ENCODE data around the gene MEIS3.

MEIS3 gene

DNA sequence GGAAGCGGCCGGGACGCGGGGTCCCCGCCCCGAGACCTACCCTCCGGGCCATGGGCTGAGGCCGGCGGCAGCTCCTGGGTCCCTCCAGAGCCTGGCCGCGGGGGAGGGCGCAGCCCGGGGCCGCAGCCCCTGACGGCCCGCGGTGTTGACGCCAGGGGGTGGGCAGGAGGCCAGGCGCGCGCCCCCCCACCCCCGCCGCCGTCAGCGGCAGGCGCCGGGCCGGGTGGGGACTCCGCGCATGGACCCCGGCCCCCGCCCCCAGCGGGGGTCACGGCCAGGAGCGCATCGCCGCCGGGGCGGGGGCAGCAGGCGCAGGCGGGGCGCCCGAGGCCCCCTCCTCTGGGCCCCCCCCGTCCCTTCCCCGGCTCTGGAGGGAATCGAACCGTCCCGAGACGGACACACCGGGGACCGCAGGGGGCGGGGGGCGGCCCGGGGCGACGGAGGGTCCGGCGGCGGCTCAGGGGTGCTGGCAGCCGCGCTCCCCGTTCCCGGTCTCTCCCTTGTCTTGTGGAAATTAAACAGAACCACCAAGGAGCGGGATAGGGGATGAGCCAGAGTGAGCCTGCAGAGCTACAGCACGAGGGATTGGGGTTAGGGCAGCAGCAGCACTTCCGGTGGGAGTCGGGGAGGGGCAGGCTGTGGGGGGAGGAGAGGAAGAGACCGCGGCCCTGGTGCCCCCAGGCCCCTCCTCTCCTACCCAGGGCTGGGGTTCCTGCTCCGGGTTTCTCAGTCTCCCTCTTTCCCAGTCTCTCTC is at the start of gene MEIS3:
Gene MEIS3, minus strand, starts transcription at position 498 of the 754 bp plus-strand sequence. Its CDS starts 446 bp downstream, at position 52.
- DNase-seq (ENCODE audit: low spot score) = no peak

DNA sequence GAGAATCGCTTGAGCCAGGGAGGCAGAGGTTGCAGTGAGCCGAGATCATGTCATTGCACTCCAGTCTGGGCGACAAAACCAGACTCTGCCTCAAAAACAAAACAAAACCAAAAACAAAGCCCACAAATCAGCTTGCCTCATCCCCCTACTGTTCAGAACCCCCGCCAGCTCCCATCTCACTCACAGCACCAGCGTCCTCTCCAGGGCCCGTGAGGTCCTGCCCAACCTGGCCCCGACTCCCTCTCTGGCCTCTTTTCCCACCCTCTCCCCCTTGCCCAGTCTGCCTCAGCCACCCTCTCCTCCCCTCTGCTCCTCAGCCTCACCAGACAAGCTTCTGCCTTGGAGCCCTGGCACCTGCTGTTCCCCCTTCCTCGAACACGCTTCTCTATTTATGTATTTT is 48.6 kb upstream of the MEIS3 start:
- DNase-seq (ENCODE audit: low spot score) = no peak

- DNase-seq (ENCODE audit: low spot score) = no peak
Measured at GRCh38 chr19:47465957-47466356, 46.6 kb upstream of the MEIS3 start.

DNA sequence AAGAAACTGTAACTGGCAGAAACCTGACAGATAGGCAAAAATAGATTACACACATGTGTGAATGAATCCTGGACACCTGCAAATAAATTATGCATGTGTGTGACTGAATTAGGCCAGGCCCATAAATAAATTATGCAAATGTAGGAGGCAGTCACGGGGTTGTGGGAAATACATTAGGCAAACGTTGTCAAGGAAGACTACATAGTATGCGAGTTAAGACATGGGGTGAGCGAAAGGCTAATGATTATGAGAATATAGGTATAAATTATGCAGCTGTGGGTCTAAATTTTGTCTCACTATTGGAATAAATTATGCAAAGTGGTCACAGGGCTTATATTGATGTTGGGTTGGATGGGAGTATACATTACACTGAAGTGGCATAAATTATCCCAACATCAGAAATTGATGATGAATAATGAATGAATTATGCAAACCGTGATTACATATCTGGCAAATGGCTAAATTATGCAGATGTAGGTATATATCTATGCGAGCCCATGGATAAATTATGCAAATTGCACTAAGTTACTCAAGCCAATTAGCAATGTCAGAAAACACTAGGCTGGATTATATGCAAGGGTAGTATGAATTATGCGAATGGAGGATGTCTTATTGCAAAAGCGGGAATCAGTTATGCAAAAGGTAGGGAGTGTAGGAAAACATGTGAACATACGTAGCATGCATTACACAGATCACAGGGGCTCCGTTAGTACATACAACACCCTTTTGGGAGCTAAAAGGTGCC is 45.5 kb upstream of the MEIS3 start:
- DNase-seq (ENCODE audit: low spot score) = no peak

DNA sequence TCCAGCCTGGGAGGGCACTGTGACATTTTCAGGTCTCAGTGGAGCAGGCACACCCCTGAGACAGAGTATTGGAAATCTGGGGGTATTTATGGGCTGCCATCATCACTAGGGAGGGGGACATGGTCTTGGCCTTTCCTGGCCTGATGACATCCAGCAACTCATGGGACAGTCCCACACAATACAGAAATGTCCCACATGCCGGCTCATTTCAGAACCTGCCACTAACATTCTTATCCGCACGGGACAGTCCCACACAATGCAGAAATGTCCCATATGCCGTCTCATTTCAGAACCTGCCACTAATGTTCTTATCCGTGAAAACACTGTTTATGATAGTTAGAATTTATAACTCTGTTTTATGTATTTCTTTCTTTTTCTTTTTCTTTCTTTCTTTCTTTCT is 42.5 kb upstream of the MEIS3 start:
- DNase-seq (ENCODE audit: low spot score) = no peak

GRCh38 chr19:47459477-47459876 is 40.1 kb upstream of the MEIS3 start:
- DNase-seq (ENCODE audit: low spot score) = no peak

- no peak for DNase-seq (ENCODE audit: low spot score)
Measured at GRCh38 chr19:47458672-47459071, 39.3 kb upstream of the MEIS3 start.

DNA sequence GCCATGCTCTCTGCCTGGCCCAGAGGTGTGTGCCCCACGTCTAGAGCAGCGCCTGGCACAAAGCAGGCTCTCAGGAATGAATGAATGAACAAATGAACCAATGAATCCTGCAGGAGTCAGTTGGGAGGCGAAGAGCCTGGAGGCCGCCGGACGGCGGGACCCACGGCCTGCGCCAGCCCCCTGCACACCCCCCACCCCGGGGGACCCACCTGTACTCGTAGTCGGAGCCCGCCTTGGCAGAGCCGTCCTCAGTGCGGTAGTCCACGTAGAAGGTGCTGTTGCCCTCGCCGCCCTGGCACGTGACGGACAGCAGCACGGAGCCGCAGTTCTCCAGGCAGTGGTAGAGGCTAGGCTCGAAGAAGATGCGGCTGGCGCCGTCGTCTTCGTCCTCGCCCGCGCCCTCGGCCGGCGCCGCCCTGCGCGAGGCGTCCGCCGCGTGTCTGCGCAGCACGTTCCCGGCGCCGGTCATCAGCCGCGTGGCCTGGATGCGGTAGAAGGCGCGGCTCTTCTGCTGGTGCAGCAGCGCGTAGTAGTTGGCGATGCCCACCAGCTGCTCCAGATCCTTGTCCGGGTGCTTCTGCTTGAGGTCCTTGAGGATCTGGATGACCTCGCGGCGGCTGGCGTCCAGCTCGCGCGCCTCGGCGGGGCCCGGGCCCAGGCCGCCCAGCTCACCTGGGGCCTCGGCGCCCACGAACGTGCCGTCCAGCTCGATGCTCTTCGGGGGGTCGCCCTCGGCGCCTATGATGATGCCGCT is 37.6 kb upstream of the MEIS3 start:
- no peak for DNase-seq (ENCODE audit: low spot score)

- DNase-seq (ENCODE audit: low spot score) = no peak
Measured at GRCh38 chr19:47450478-47450877, 31.2 kb upstream of the MEIS3 start.

- DNase-seq (ENCODE audit: low spot score) = no peak
Measured at GRCh38 chr19:47448360-47448727, 29.0 kb upstream of the MEIS3 start.

GRCh38 chr19:47447470-47448359 is 28.4 kb upstream of the MEIS3 start:
- DNase-seq (ENCODE audit: low spot score) = no peak

- DNase-seq (ENCODE audit: low spot score) = no peak
Measured at GRCh38 chr19:47446534-47447469, 27.5 kb upstream of the MEIS3 start.

- peak; percentile 50 for DNase-seq (ENCODE audit: low spot score)
Measured at GRCh38 chr19:47445937-47446402, 26.6 kb upstream of the MEIS3 start.

GRCh38 chr19:47445527-47445926 is 26.2 kb upstream of the MEIS3 start:
- DNase-seq (ENCODE audit: low spot score) = no peak

GRCh38 chr19:47444388-47444821 is 25.1 kb upstream of the MEIS3 start:
- peak; percentile 40 for DNase-seq (ENCODE audit: low spot score)

DNA sequence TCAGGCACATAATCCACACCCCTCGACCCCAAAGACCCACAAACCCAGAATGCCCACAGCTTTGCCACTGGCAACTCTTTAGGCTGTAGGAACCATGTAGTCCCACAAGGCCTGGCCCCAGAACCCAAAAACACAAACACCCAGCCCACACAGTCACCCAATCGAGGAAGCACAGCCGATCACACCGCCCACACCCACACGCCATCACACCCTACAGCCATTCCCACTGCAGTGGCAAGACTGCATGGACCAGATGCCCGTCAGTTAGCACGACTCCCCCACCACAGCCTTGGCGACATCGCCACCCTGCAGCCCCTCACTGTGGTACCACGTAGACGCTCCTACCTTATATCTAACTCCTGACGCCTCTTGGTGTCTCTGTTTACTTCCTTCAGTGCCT is 24.0 kb upstream of the MEIS3 start:
- DNase-seq (ENCODE audit: low spot score) = no peak

DNA sequence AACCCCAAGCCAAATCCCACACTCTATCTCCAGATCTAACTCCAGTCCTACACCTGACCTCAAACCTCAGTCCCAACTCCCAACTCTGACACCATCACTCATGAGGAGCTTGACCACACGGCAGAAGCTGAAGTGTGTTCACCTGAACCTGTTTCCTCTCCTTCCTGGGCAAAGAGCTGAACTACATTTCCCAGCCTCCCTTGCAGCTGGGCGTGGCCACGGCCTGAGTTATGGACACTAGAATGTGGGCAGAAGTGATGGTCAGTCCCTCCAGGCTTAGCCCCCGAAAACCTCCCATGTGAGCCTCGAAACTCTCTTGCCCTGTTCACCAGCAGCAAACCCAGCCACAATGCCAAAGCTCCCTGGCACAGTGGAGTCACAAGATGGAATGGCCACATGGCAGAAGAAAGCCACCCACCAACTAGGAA is 19.5 kb upstream of the MEIS3 start:
- DNase-seq (ENCODE audit: low spot score) = no peak

DNA sequence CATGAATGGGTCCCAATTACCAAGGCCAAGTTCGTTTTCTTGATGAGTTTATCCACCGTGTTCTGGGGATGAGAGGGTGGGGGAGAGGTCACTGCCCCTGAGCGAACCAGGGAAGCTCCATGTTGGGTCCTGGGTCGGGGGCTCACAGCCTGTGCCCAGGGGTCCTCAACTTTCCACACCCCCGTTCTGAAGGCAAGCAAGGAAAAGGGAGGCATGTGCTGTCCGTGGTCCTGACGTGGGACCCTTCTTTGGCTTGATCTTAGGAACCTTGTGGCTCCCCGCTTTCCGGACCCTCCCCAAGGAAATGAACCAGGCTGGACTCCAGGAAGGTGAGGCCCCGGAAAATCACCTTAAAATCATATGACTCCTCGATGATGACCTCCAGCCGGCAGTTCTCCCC is 18.2 kb upstream of the MEIS3 start:
- no peak for DNase-seq (ENCODE audit: low spot score)

DNA sequence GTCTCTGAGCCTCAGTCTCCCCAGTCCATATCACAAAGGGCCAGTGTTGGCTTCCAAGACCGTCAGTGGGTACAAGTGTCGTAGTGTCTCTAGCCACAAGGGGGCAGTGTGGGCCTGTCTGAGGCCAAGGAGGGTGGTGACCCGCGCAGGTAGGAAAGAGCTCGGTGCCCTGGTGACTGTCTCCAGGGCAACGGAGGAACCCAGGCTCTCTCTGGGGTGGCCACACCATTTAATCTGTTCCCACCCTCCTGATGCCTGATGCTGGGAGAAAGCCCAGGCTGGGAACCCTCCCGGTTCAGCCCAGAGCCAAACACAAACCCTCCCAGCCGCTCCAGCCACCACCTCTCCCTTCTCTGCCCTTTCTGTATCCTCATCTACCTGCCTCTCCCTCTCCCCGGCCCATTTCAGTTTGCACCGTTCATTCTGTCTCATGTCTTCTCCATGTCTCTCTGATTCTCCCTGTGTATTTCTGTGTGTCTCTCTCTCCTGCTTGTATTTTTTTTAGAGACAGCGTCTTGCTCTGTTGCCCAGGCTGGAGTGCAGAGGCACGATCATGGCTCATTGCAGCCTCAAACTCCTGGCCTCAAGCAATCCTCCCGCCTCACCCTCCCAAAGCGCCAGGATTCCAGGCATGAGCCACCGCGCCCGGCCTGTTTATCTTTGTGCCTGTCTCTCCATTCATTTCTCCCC is 17.5 kb upstream of the MEIS3 start:
- peak; percentile 84 for DNase-seq (ENCODE audit: low spot score)

DNA sequence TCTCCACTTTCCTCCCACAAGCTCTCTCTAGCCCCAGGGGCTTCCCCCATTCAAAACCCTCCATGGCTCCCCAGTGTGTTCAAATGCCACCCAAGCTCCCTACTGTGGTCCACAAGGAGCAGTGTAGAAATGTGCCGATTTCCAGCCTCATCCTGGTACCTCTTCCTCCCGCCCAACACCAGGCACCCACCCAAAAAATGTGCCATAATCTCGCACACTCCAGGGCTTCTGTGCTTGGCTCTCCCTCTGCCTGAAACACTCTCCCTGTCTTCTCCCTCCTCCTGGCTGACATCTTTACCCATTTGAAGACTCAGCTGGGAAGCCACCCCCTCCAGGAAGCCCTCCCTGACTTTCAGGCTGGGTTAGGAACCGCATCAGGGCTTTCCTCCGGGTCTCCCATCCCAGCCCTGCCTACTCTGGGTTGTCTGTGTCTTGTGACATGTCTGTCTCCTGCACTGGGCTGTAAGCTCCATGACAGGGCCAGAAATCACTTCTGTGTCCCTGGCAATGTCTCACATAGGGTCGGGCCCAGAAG is 16.6 kb upstream of the MEIS3 start:
- no peak for DNase-seq (ENCODE audit: low spot score)

Data from CD4-positive, alpha-beta T cell treated with Interleukin-2 at 100 ng/mL for 4 hours (primary cell).